Hepatocyte (in vitro differentiated cells): ENCODE measurements around the gene IRS2.

Experiments
- EZH2 ChIP-seq: fragments of 200-600 bp; sonication (generic); IDR thresholded peaks from 2 replicates; pipeline ENCODE4 v1.6.1; 2016; ENCODE audit warnings: antibody characterized with exemption, mild to moderate bottlenecking, borderline replicate concordance
- TF ChIP-seq, protein P1 (sequence below): fragments of 200-600 bp; sonication (generic); IDR thresholded peaks from 2 replicates; pipeline ENCODE4 v1.5.1; 2016; ENCODE audit warnings: antibody characterized with exemption, mild to moderate bottlenecking; ENCODE audit not compliant: poor library complexity

DNA sequence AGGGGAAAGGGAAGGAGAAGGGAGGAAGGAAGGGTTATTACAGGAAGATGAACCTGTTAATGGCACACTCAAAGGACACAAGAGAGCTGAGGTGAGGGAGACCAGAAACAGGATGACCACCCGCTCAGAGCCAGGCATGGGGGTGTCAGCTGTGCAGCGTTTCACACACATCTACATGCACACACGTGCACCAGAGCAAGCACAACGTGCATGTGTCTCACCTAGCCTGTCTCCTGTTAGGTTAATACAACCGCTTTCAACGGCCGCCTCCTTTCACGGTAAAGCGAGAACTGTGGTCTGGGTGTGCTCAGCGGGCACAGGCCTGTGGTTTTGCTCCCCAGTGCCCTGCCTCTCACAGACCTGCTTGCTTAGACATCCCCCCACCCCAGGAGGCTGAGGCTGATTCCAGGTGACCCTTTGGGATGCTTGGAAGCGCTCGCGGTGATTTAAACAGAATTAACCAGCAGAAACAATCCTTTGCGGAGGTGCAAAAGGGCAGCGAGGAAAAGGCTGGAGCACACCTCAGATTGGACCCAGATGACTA, 27.4 kb downstream of the IRS2 start:
- TF ChIP-seq EZH2, result no peak
- TF ChIP-seq, protein P1, sequence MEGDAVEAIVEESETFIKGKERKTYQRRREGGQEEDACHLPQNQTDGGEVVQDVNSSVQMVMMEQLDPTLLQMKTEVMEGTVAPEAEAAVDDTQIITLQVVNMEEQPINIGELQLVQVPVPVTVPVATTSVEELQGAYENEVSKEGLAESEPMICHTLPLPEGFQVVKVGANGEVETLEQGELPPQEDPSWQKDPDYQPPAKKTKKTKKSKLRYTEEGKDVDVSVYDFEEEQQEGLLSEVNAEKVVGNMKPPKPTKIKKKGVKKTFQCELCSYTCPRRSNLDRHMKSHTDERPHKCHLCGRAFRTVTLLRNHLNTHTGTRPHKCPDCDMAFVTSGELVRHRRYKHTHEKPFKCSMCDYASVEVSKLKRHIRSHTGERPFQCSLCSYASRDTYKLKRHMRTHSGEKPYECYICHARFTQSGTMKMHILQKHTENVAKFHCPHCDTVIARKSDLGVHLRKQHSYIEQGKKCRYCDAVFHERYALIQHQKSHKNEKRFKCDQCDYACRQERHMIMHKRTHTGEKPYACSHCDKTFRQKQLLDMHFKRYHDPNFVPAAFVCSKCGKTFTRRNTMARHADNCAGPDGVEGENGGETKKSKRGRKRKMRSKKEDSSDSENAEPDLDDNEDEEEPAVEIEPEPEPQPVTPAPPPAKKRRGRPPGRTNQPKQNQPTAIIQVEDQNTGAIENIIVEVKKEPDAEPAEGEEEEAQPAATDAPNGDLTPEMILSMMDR, result no peak
